ENCODE measurements around the gene VPS37C.

VPS37C gene

GRCh38 chr11:61154528-61154927, 6.7 kb downstream of the VPS37C start:
- DNase-seq (ENCODE audit: low read depth in 2 of 2): no peak

- no peak for DNase-seq (ENCODE audit: low read depth in 2 of 2)
Measured at GRCh38 chr11:61153593-61154095, 7.6 kb downstream of the VPS37C start.

- DNase-seq (ENCODE audit: low read depth in 2 of 2): no peak
Measured at GRCh38 chr11:61152816-61153592, 8.2 kb downstream of the VPS37C start.

GRCh38 chr11:61151545-61152252, 9.5 kb downstream of the VPS37C start:
- DNase-seq (ENCODE audit: low read depth in 2 of 2): no peak

GRCh38 chr11:61150706-61151544, 10.3 kb downstream of the VPS37C start:
- no peak for DNase-seq (ENCODE audit: low read depth in 2 of 2)

- no peak for DNase-seq (ENCODE audit: low read depth in 2 of 2)
Measured at GRCh38 chr11:61149624-61150615, 11.3 kb downstream of the VPS37C start.

GRCh38 chr11:61147791-61148620, 13.2 kb downstream of the VPS37C start:
- DNase-seq (ENCODE audit: low read depth in 2 of 2): no peak

GRCh38 chr11:61147271-61147670, 14.0 kb downstream of the VPS37C start:
- no peak for DNase-seq (ENCODE audit: low read depth in 2 of 2)

GRCh38 chr11:61146416-61146815, 14.8 kb downstream of the VPS37C start:
- DNase-seq (ENCODE audit: low read depth in 2 of 2): no peak

GRCh38 chr11:61145228-61146005, 15.8 kb downstream of the VPS37C start:
- DNase-seq (ENCODE audit: low read depth in 2 of 2): no peak

GRCh38 chr11:61144511-61145179, 16.6 kb downstream of the VPS37C start:
- DNase-seq (ENCODE audit: low read depth in 2 of 2): no peak

- no peak for DNase-seq (ENCODE audit: low read depth in 2 of 2)
Measured at GRCh38 chr11:61142424-61142823, 18.8 kb downstream of the VPS37C start.

GRCh38 chr11:61141601-61142028, 19.6 kb downstream of the VPS37C start:
- DNase-seq (ENCODE audit: low read depth in 2 of 2): no peak

- no peak for DNase-seq (ENCODE audit: low read depth in 2 of 2)
Measured at GRCh38 chr11:61140416-61140815, 20.8 kb downstream of the VPS37C start.

- no peak for DNase-seq (ENCODE audit: low read depth in 2 of 2)
Measured at GRCh38 chr11:61139387-61139786, 21.8 kb downstream of the VPS37C start.

- no peak for DNase-seq (ENCODE audit: low read depth in 2 of 2)
Measured at GRCh38 chr11:61138935-61139334, 22.3 kb downstream of the VPS37C start.

GRCh38 chr11:61134801-61135257, 26.4 kb downstream of the VPS37C start:
- DNase-seq (ENCODE audit: low read depth in 2 of 2): no peak

GRCh38 chr11:61133956-61134662, 27.1 kb downstream of the VPS37C start:
- no peak for DNase-seq (ENCODE audit: low read depth in 2 of 2)
